Progenitor cell of endocrine pancreas (in vitro differentiated cells): Measurements from ENCODE around the gene ZSCAN2. TPM values are rescaled to one million over a fixed set of nuclear protein-coding genes. Genes with fewer than 3 reads are reported as not detected.

Experiments used
- DNase-seq: peaks from one replicate; pipeline ENCODE4 v3.0.0; 2021; ENCODE audit warnings: low spot score; ENCODE audit not compliant: unreplicated experiment
- H3K27ac Mint-ChIP-seq: 2 replicates; pipeline ENCODE4 v1.8.0; 2021; ENCODE audit warnings: mild to moderate bottlenecking, moderate library complexity, mixed read lengths
- H3K27me3 Mint-ChIP-seq: 2 replicates; pipeline ENCODE4 v1.8.0; 2021; ENCODE audit warnings: mixed read lengths
- H3K36me3 Mint-ChIP-seq: 2 replicates; pipeline ENCODE4 v1.8.0; 2022; ENCODE audit warnings: mixed read lengths; ENCODE audit not compliant: insufficient read depth
- H3K4me1 Mint-ChIP-seq: 2 replicates; pipeline ENCODE4 v1.8.0; 2021; ENCODE audit warnings: low read depth, mixed read lengths
- H3K4me3 Mint-ChIP-seq: 2 replicates; pipeline ENCODE4 v1.8.0; 2021; ENCODE audit warnings: low read depth, mild to moderate bottlenecking, moderate library complexity, mixed read lengths
- H3K9me3 Mint-ChIP-seq: 2 replicates; pipeline ENCODE4 v1.8.0; 2021; ENCODE audit warnings: low read depth, mixed read lengths
- total RNA-seq: library from RNA; stranded (reverse); gene quantifications from 2 replicates; pipeline ENCODE4 v1.2.1, GENCODE V29; 2021
- TF ChIP-seq, protein P1 (sequence below): fragments of 200-600 bp; sonication (generic); IDR thresholded peaks from one replicate; pipeline ENCODE4 v1.5.0; 2021; ENCODE audit warnings: antibody characterized with exemption, mild to moderate bottlenecking; ENCODE audit not compliant: unreplicated experiment

Gene ZSCAN2
- total RNA-seq, 1 donor from 2014 or later = 44.6 TPM

DNA sequence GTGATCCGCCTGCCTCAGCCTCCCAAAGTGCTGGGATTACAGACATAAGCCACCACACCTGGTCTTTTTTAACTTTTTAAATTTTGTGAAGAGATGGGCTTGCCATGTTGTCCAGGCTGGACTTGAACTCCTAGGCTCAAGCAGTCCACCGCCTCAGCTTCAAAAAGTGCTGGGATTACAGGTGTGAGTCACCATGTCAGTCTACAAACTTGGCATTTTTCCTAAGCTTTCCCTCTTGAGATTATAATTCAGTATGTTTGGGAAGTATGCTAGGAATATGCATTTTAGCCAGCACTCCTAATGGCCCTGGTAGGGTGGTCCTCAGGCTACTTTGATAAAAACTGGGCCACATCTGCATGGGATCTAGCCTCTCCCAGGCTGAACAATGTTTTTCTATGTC lies 48.9 kb downstream of the ZSCAN2 start:
- peaks cover 24% of the 10 kb centered on the region for H3K36me3 Mint-ChIP-seq
- no peaks in the 10 kb centered on the region for H3K27me3 Mint-ChIP-seq
- TF ChIP-seq, protein P1, sequence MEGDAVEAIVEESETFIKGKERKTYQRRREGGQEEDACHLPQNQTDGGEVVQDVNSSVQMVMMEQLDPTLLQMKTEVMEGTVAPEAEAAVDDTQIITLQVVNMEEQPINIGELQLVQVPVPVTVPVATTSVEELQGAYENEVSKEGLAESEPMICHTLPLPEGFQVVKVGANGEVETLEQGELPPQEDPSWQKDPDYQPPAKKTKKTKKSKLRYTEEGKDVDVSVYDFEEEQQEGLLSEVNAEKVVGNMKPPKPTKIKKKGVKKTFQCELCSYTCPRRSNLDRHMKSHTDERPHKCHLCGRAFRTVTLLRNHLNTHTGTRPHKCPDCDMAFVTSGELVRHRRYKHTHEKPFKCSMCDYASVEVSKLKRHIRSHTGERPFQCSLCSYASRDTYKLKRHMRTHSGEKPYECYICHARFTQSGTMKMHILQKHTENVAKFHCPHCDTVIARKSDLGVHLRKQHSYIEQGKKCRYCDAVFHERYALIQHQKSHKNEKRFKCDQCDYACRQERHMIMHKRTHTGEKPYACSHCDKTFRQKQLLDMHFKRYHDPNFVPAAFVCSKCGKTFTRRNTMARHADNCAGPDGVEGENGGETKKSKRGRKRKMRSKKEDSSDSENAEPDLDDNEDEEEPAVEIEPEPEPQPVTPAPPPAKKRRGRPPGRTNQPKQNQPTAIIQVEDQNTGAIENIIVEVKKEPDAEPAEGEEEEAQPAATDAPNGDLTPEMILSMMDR = no peak
- H3K4me1 Mint-ChIP-seq = peaks cover 11% of the 10 kb centered on the region
- H3K27ac Mint-ChIP-seq = no peak overlapping the region
- no peaks in the 10 kb centered on the region for H3K9me3 Mint-ChIP-seq
- no peak for DNase-seq
- H3K4me3 Mint-ChIP-seq = no peak overlapping the region

DNA sequence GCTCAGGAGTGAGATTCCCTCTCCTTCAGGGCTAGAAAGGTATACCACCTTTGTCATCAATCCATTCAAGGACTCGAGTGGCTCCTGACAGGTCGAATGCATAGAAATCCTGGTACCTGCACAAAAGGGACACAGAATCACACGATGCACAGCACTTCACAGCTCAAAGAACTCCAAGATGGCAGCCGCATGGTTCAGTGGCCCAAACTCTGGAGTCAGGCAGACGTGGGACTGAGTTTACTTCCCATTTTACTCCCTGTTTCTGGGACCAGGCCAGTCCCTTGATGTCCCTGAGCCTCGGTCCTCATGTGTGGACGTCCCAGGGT lies 52.7 kb downstream of the ZSCAN2 start:
- Mint-ChIP-seq H3K27me3 (peaks cover 14% of the 10 kb centered on the region), H3K4me1 (peaks cover 17% of the 10 kb centered on the region), H3K4me3 (peak overlapping the region; percentile 99), H3K9me3 (no peaks in the 10 kb centered on the region), H3K36me3 (peaks cover 12% of the 10 kb centered on the region), H3K27ac (peak overlapping the region; percentile 98)
- DNase-seq = no peak
- TF ChIP-seq, protein P1 = no peak

DNA sequence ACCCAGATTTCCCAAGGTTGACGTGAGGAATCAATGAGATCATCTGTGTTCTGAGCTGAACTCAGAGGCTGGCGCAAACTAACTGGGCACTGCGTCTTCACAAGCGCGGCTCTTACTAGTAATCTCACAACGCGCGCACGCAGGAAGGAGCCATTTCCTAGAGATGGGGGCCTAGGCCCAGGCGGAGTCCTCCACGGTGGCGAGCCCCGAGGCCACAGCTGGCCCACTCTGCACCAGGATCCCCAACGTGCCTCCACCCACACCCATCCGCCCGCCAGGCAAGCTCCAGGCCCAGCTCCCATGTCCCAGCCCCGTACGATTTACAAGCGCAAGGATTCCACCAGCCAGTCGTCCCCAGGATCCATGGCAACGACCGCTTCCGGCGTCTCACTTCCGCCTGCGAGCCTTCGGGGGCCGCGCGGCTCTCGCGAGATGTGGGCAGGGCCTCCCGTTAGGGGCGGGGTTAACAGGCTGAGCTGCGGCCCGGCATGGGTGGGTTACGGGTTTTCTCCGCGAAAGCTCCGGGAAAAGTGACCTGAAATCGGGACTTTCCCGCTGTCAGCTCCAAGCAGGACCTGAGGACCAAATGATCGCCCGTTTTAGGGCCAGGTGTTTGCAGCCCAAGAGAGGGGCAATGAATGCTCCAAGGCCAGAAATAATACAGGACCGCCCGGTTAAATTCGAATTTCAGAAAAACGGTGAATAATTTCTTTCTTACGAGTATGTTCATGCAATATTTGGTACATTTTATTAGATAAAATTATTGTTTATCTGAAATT lies 53.3 kb downstream of the ZSCAN2 start, which contains the start of gene WDR73:
Gene WDR73 (minus strand): TSS at position 374 of the 779 bp plus-strand sequence. CDS start 9 bp downstream, at position 365.
- Mint-ChIP-seq H3K4me1 (peaks cover 18% of the 10 kb centered on the region), H3K9me3 (no peaks in the 10 kb centered on the region)
- TF ChIP-seq, protein P1 = no peak

DNA sequence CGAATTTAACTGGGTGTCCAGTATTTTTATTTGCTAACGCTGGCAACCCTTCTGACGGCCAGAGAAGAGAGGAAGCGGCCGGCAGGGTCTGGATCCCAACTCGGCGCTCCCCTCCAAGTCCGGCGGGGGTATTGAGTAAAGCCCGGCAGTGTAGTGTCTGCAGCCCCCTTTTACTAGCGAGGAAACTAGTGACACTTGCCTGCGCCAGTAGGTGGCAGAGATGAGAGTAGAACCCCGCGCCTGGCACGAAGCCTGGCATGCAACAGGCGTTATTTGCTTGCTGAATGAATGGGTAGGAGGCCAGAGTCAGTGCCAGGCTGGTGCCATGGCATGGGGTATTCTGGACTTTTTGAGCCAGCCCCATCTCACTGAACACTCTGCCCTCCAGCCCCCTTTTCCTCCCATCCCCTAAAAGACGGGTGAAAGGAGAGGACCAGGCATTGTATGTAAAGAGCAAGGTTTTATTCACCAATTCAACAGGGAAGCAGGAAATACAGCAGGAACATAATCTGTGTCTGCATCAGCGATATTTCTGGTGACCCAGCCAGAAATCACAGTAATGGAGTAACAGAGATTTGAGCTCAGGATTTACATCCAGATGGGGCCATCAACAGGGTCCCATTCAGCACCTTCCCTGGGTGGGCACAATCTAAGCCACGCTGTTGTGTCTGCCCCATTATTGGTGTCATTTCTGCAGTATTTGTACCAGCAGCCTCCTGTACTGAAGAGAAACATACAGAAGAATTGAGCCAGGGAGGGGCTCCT lies 54.1 kb downstream of the ZSCAN2 start:
- Mint-ChIP-seq H3K9me3 (no peaks in the 10 kb centered on the region), H3K27me3 (peaks cover 14% of the 10 kb centered on the region), H3K36me3 (peaks cover 9% of the 10 kb centered on the region), H3K27ac (peak overlapping the region; percentile 38), H3K4me1 (peaks cover 24% of the 10 kb centered on the region), H3K4me3 (peak overlapping the region; percentile 99)
- DNase-seq = peak; percentile 39
- TF ChIP-seq, protein P1 = peak; percentile 59

More for the DNA sequence above, 53.3 kb downstream of the ZSCAN2 start, which contains the start of gene WDR73:
- Mint-ChIP-seq H3K4me3 (peak within 1 kb of the TSS; percentile 99), H3K27ac (peak within 1 kb of the TSS; percentile 98), H3K27me3 (peaks cover 14% of the 10 kb centered on the region), H3K36me3 (peaks cover 10% of the 10 kb centered on the region)
- peak; percentile 94 for DNase-seq

DNA sequence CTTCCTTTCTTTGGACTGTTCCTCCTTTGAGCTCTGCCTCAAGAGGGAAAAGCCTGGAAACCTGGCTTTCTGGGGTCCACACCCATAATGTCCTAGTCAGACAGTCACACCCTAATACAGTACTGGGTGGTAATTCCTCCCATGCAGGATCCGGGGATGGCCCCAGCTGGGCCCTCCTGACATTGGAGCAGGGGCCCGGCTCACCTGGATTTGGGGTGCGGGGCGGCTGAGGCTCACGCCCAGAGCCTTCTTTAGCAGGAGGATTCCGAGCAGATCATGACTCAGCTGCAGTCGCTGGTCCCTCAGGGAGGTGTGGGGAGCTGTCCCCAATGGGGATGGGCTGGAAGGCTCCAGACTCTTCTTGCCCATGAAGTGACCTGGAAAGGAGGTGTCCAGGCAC lies 56.2 kb downstream of the ZSCAN2 start:
- no peak overlapping the region for H3K27ac Mint-ChIP-seq
- TF ChIP-seq, protein P1 = no peak
- peaks cover 5% of the 10 kb centered on the region for H3K36me3 Mint-ChIP-seq
- H3K4me1 Mint-ChIP-seq = peaks cover 32% of the 10 kb centered on the region
- no peak for DNase-seq
- peak overlapping the region; percentile 71 for H3K4me3 Mint-ChIP-seq
- peaks cover 14% of the 10 kb centered on the region for H3K27me3 Mint-ChIP-seq
- no peaks in the 10 kb centered on the region for H3K9me3 Mint-ChIP-seq
